K562 (cell line): ENCODE results near the gene SHC1. TPM values are rescaled to one million over a fixed set of nuclear protein-coding genes. Genes with fewer than 3 reads are reported as not detected.

ENCODE experiments used
- ATF1 ChIP-seq, 2 experiments: fragments of 450-650 bp in 1 of 2; IDR thresholded peaks; 2 replicates each; pipeline ENCODE4 v1.6.1; 2016; ENCODE audit warnings: missing compliant biosample characterization in 1 of 2, missing genetic modification characterization in 1 of 2
- ELF1 ChIP-seq: fragments of 200-800 bp; sonication (Bioruptor generic); IDR thresholded peaks from 2 replicates; pipeline ENCODE4 v1.6.1; 2016; ENCODE audit warnings: missing genetic modification characterization, missing compliant biosample characterization
- ETV1 ChIP-seq: fragments of 450-650 bp; conservative IDR thresholded peaks from 2 replicates; pipeline ENCODE4 v1.6.1; 2016; ENCODE audit warnings: missing genetic modification characterization, control low read depth, low read depth, missing compliant biosample characterization
- GABPB1 ChIP-seq: sonication (generic); formaldehyde crosslinking; IDR thresholded peaks from 2 replicates; pipeline ENCODE4 v1.8.0; 2022; ENCODE audit warnings: mild to moderate bottlenecking, missing genetic modification reagents
- GATA2 ChIP-seq: sonication (generic); formaldehyde crosslinking; IDR thresholded peaks from 2 replicates; pipeline ENCODE4 v1.4.0; 2020; ENCODE audit warnings: mild to moderate bottlenecking, missing genetic modification reagents
- GATAD2A ChIP-seq: fragments of 450-650 bp; IDR thresholded peaks from 2 replicates; pipeline ENCODE4 v1.6.1; 2017
- HIVEP1 ChIP-seq: fragments of 250-450 bp; sonication (Bioruptor Pico); IDR thresholded peaks from 2 replicates; pipeline ENCODE4 v1.4.0; 2020; ENCODE audit warnings: mild to moderate bottlenecking
- KDM1A ChIP-seq, 2 experiments: fragments of 450-650 bp; IDR thresholded peaks; 2 replicates each; pipeline ENCODE4 v1.6.1; 2016; ENCODE audit warnings: mild to moderate bottlenecking in 2 of 2
- MXI1 ChIP-seq: IDR thresholded peaks from 2 replicates; pipeline ENCODE4 v1.6.1; 2011; ENCODE audit warnings: low read depth, mild to moderate bottlenecking, improper control_type of control experiment, low read length
- PURB ChIP-seq: sonication (generic); formaldehyde crosslinking; IDR thresholded peaks from 2 replicates; pipeline ENCODE4 v1.9.0; 2021; ENCODE audit warnings: low read depth, mild to moderate bottlenecking, missing genetic modification reagents
- RAD51 ChIP-seq: fragments of 450-650 bp; IDR thresholded peaks from 2 replicates; pipeline ENCODE4 v1.7.1; 2016; ENCODE audit warnings: low read depth, mild to moderate bottlenecking, borderline replicate concordance
- RBM25 ChIP-seq: fragments of 200-400 bp; formaldehyde crosslinking; IDR thresholded peaks from 2 replicates; pipeline ENCODE4 v1.6.1; 2018; ENCODE audit warnings: low read length, low read depth, moderate library complexity; ENCODE audit not compliant: severe bottlenecking
- RNF2 ChIP-seq: sonication (generic); IDR thresholded peaks from 2 replicates; pipeline ENCODE4 v1.6.1; 2016
- RUNX1 ChIP-seq: sonication (generic); IDR thresholded peaks from 2 replicates; pipeline ENCODE4 v1.6.1; 2016; ENCODE audit warnings: antibody characterized with exemption, low read depth
- SMAD4 ChIP-seq: fragments of 250-450 bp; sonication (Bioruptor Pico); conservative IDR thresholded peaks from 2 replicates; pipeline ENCODE4 v1.8.0; 2021; ENCODE audit warnings: inconsistent platforms, mild to moderate bottlenecking, moderate library complexity
- SREBF1 ChIP-seq: fragments of 150-350 bp; IDR thresholded peaks from 2 replicates; pipeline ENCODE4 v1.6.1; 2014; ENCODE audit warnings: antibody characterized with exemption, low read depth, low read length, borderline replicate concordance
- SRSF9 ChIP-seq: fragments of 200-400 bp; formaldehyde crosslinking; IDR thresholded peaks from 2 replicates; pipeline ENCODE4 v1.6.1; 2017; ENCODE audit warnings: low read depth, low read length, borderline replicate concordance
- XRCC5 ChIP-seq: fragments of 200-400 bp; formaldehyde crosslinking; IDR thresholded peaks from 2 replicates; pipeline ENCODE4 v1.6.1; 2017; ENCODE audit warnings: low read depth, mild to moderate bottlenecking, low read length
- ZEB2 ChIP-seq: fragments of 450-650 bp; IDR thresholded peaks from 2 replicates; pipeline ENCODE4 v1.6.1; 2016
- ZNF586 ChIP-seq: fragments of 450-650 bp; formaldehyde crosslinking; conservative IDR thresholded peaks from 2 replicates; pipeline ENCODE4 v1.4.0; 2020; ENCODE audit warnings: mild to moderate bottlenecking, moderate library complexity
- ZNF77 ChIP-seq: fragments of 250-450 bp; sonication (Bioruptor Pico); IDR thresholded peaks from 2 replicates; pipeline ENCODE4 v1.5.0; 2020
- polyA plus RNA-seq, 8 experiments: library from polyadenylated mRNA; depleted of rRNA in 4 of 8; stranded (reverse) in 5 of 8; unstranded in 3 of 8; fragments of >200 nt; fragmentation: Nextera tagmentation in 2 of 8; fragmentation: Illumina TruSeq in 1 of 8; extraction: Ambion mirVana in 2 of 8; extraction: Trizol in 1 of 8; gene quantifications; 2 replicates each; pipeline versions ENCODE4 v1.2.1 to v1.2.3, GENCODE V29; 2011 to 2014; ENCODE audit warnings: inconsistent platforms in 1 of 8, missing spikeins in 1 of 8
- total RNA-seq, 7 experiments: library from RNA; depleted of rRNA in 6 of 7; stranded (reverse); fragments of >200 nt in 6 of 7; fragmentation: Illumina TruSeq in 2 of 7; extraction: Trizol in 2 of 7; gene quantifications; 2 replicates each; pipeline versions ENCODE4 v1.2.1 to v1.2.3, GENCODE V29; 2011 to 2021; ENCODE audit warnings: low replicate concordance in 1 of 7
- TF ChIP-seq, protein P1 (sequence below): fragments of 200-800 bp; sonication (Bioruptor generic); IDR thresholded peaks from 2 replicates; pipeline ENCODE4 v1.6.1; 2016; ENCODE audit warnings: missing genetic modification characterization, missing compliant biosample characterization
- TF ChIP-seq, protein P2 (sequence below): fragments of 250-450 bp; sonication (Bioruptor Pico); IDR thresholded peaks from 2 replicates; pipeline ENCODE4 v1.4.0; 2020; ENCODE audit warnings: mild to moderate bottlenecking, moderate library complexity
- TF ChIP-seq, protein P3 (sequence below): fragments of 250-450 bp; sonication (Bioruptor Pico); IDR thresholded peaks from 2 replicates; pipeline ENCODE4 v1.8.0; 2021; ENCODE audit warnings: moderate library complexity, mild to moderate bottlenecking, inconsistent platforms

The SHC1 gene
- total and polyA plus RNA-seq, 9 of the 15 experiments (the other 6 are each of a cell fraction or from before 2014, with no cell fraction given), result 4.1 to 113 (median 51.9) TPM

DNA sequence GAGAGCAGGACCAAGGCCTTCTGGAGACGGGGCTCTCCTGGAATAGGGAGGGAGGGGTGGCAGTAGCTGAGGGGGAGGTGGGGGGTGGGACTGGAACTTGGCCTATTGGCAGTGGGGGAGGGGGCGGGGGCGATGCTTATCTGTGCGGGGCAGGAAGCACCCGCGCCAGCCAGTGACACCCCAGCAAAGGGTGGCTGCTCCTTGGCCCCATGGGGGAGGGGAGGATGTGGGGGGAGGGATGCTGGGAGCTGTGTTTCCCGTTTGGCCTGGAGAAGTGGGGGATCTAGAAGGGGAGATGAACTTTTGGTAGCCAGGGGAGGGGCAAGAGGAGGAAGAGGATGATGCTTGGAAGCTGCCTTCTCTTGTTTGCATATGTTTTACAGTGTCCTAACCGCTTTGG lies 43.1 kb upstream of the SHC1 start (continued):
- TF ChIP-seq, protein P1, sequence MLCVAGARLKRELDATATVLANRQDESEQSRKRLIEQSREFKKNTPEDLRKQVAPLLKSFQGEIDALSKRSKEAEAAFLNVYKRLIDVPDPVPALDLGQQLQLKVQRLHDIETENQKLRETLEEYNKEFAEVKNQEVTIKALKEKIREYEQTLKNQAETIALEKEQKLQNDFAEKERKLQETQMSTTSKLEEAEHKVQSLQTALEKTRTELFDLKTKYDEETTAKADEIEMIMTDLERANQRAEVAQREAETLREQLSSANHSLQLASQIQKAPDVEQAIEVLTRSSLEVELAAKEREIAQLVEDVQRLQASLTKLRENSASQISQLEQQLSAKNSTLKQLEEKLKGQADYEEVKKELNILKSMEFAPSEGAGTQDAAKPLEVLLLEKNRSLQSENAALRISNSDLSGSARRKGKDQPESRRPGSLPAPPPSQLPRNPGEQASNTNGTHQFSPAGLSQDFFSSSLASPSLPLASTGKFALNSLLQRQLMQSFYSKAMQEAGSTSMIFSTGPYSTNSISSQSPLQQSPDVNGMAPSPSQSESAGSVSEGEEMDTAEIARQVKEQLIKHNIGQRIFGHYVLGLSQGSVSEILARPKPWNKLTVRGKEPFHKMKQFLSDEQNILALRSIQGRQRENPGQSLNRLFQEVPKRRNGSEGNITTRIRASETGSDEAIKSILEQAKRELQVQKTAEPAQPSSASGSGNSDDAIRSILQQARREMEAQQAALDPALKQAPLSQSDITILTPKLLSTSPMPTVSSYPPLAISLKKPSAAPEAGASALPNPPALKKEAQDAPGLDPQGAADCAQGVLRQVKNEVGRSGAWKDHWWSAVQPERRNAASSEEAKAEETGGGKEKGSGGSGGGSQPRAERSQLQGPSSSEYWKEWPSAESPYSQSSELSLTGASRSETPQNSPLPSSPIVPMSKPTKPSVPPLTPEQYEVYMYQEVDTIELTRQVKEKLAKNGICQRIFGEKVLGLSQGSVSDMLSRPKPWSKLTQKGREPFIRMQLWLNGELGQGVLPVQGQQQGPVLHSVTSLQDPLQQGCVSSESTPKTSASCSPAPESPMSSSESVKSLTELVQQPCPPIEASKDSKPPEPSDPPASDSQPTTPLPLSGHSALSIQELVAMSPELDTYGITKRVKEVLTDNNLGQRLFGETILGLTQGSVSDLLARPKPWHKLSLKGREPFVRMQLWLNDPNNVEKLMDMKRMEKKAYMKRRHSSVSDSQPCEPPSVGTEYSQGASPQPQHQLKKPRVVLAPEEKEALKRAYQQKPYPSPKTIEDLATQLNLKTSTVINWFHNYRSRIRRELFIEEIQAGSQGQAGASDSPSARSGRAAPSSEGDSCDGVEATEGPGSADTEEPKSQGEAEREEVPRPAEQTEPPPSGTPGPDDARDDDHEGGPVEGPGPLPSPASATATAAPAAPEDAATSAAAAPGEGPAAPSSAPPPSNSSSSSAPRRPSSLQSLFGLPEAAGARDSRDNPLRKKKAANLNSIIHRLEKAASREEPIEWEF (CRISPR knock-in tag), result no peak
- TF ChIP-seq ATF1 (CRISPR knock-in tag; IDR thresholded peaks at IDR 0.05), result no peak
- no peak for TF ChIP-seq ATF1 (tag; IDR thresholded peaks at IDR 0.05)
- peak; percentile 66; the same call in 1 of the 2 replicates for TF ChIP-seq RNF2
- TF ChIP-seq PURB (CRISPR knock-in tag), result no peak
- no peak for TF ChIP-seq SREBF1
- peak; percentile 57; the same call in 1 of the 2 replicates for TF ChIP-seq ETV1
- no peak for TF ChIP-seq RAD51
- TF ChIP-seq ELF1 (tag), result no peak
- peak; percentile 52; the same call in 1 of the 2 replicates for TF ChIP-seq SMAD4 (CRISPR knock-in tag)
- no peak for TF ChIP-seq RUNX1
- TF ChIP-seq SRSF9, result no peak
- TF ChIP-seq, protein P2, sequence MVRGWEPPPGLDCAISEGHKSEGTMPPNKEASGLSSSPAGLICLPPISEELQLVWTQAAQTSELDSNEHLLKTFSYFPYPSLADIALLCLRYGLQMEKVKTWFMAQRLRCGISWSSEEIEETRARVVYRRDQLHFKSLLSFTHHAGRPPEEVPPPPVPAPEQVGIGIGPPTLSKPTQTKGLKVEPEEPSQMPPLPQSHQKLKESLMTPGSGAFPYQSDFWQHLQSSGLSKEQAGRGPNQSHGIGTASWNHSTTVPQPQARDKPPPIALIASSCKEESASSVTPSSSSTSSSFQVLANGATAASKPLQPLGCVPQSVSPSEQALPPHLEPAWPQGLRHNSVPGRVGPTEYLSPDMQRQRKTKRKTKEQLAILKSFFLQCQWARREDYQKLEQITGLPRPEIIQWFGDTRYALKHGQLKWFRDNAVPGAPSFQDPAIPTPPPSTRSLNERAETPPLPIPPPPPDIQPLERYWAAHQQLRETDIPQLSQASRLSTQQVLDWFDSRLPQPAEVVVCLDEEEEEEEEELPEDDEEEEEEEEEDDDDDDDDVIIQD (CRISPR knock-in tag), result no peak
- no peak for TF ChIP-seq ZNF586 (CRISPR knock-in tag)
- TF ChIP-seq RBM25, result no peak
- no peak for TF ChIP-seq MXI1
- TF ChIP-seq GATA2 (CRISPR knock-in tag), result no peak
- no peak for TF ChIP-seq ZNF77 (CRISPR knock-in tag)
- TF ChIP-seq ZEB2, result no peak
- TF ChIP-seq GATAD2A, result no peak
- no peak for TF ChIP-seq GABPB1
- no peak for TF ChIP-seq HIVEP1 (CRISPR knock-in tag)
- TF ChIP-seq, protein P3, sequence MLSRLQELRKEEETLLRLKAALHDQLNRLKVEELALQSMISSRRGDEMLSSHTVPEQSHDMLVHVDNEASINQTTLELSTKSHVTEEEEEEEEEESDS, result no peak
- TF ChIP-seq KDM1A (IDR thresholded peaks at IDR 0.05), result peak in 1 of 2 experiments; percentile 74; a peak in 1 of 4 replicates
- TF ChIP-seq XRCC5, result no peak
